DND-41 (cell line): ENCODE data around the gene DNM3.
"Not testable (repeated sequence)": the region's sequence is repeated elsewhere in the genome, so short reads cannot be mapped to it uniquely, and the experiment has no call there.

Experiments
- ATAC-seq: fragments of 200-7000 bp; cut with Tn5 transposase; 3 replicates; pipeline ENCODE4 v1.9.1; 2021; ENCODE audit warnings: low read depth; ENCODE audit not compliant: insufficient read depth
- DNase-seq: peaks from one replicate; pipeline ENCODE4 v3.0.0-alpha.2; 2020
- H2AFZ ChIP-seq: 2 replicates; pipeline ENCODE4 v1.6.0; 2012; ENCODE audit warnings: low read depth, low read length
- H3K27ac ChIP-seq: 2 replicates; pipeline ENCODE4 v1.5.1; 2012; ENCODE audit warnings: low read length, inconsistent platforms
- H3K27me3 ChIP-seq: fragments of 200-600 bp; sonication (generic); 2 replicates; pipeline ENCODE4 v1.6.0; 2012; ENCODE audit warnings: low read length, mild to moderate bottlenecking, inconsistent platforms; ENCODE audit not compliant: insufficient read depth, poor library complexity
- H3K36me3 ChIP-seq: 2 replicates; pipeline ENCODE4 v1.5.1; 2012; ENCODE audit warnings: low read length, inconsistent platforms; ENCODE audit not compliant: insufficient read depth
- H3K4me1 ChIP-seq: 2 replicates; pipeline ENCODE4 v1.5.1; 2012; ENCODE audit warnings: mild to moderate bottlenecking, low read length; ENCODE audit not compliant: insufficient read depth
- H3K4me2 ChIP-seq: 2 replicates; pipeline ENCODE4 v1.6.0; 2012; ENCODE audit warnings: mild to moderate bottlenecking, moderate library complexity, low read length, inconsistent platforms; ENCODE audit not compliant: insufficient read depth
- H3K4me3 ChIP-seq, 2 experiments: fragments of 200-600 bp in 1 of 2; shearing (Covaris generic) in 1 of 2; 2 replicates each; pipeline ENCODE4 v1.5.1; 2012 to 2016; ENCODE audit warnings: inconsistent platforms in 2 of 2, low read length in 2 of 2, mild to moderate bottlenecking in 2 of 2, low read depth in 1 of 2, moderate library complexity in 1 of 2
- H3K79me2 ChIP-seq: 2 replicates; pipeline ENCODE4 v1.6.0; 2012; ENCODE audit warnings: low read length, inconsistent platforms; ENCODE audit not compliant: insufficient read depth
- H3K9ac ChIP-seq: 2 replicates; pipeline ENCODE4 v1.6.0; 2012; ENCODE audit warnings: low read depth, mild to moderate bottlenecking, inconsistent platforms, low read length, moderate library complexity
- H3K9me3 ChIP-seq: 2 replicates; pipeline ENCODE4 v1.5.1; 2012; ENCODE audit warnings: low read length, moderate library complexity, mild to moderate bottlenecking, inconsistent platforms; ENCODE audit not compliant: insufficient read depth, severe bottlenecking
- H4K20me1 ChIP-seq: 2 replicates; pipeline ENCODE4 v1.6.0; 2012; ENCODE audit warnings: low read length; ENCODE audit not compliant: insufficient read depth
- EZH2 ChIP-seq: IDR thresholded peaks from 3 replicates; pipeline ENCODE4 v1.6.1; 2012; ENCODE audit warnings: borderline replicate concordance, low read depth, mild to moderate bottlenecking, moderate library complexity, low read length, inconsistent platforms; ENCODE audit not compliant: severe bottlenecking
- TF ChIP-seq, protein P1 (sequence below): IDR thresholded peaks from 2 replicates; pipeline ENCODE4 v1.5.1; 2012; ENCODE audit warnings: borderline replicate concordance, low read length, moderate library complexity, mild to moderate bottlenecking; ENCODE audit not compliant: poor library complexity, severe bottlenecking; ENCODE audit errors: extremely low read depth

Gene DNM3

GRCh38 chr1:172431721-172432192, 590.5 kb downstream of the DNM3 start:
- no peak for DNase-seq
- no peak overlapping the region for H3K4me3 ChIP-seq
- H3K9ac ChIP-seq: no peak overlapping the region
- H4K20me1 ChIP-seq: no peaks in the 10 kb centered on the region
- TF ChIP-seq, protein P1, sequence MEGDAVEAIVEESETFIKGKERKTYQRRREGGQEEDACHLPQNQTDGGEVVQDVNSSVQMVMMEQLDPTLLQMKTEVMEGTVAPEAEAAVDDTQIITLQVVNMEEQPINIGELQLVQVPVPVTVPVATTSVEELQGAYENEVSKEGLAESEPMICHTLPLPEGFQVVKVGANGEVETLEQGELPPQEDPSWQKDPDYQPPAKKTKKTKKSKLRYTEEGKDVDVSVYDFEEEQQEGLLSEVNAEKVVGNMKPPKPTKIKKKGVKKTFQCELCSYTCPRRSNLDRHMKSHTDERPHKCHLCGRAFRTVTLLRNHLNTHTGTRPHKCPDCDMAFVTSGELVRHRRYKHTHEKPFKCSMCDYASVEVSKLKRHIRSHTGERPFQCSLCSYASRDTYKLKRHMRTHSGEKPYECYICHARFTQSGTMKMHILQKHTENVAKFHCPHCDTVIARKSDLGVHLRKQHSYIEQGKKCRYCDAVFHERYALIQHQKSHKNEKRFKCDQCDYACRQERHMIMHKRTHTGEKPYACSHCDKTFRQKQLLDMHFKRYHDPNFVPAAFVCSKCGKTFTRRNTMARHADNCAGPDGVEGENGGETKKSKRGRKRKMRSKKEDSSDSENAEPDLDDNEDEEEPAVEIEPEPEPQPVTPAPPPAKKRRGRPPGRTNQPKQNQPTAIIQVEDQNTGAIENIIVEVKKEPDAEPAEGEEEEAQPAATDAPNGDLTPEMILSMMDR: no peak
- TF ChIP-seq EZH2: no peak
- no peak overlapping the region for H3K27ac ChIP-seq
- peaks cover 18% of the 10 kb centered on the region for H3K4me1 ChIP-seq
- no peak overlapping the region for H2AFZ ChIP-seq
- no peaks in the 10 kb centered on the region for H3K36me3 ChIP-seq
- no peak overlapping the region for H3K4me2 ChIP-seq
- no peaks in the 10 kb centered on the region; the same call in 1 of the 2 replicates for H3K79me2 ChIP-seq
- no peaks in the 10 kb centered on the region for H3K9me3 ChIP-seq
- H3K27me3 ChIP-seq: no peaks in the 10 kb centered on the region
- no peak for ATAC-seq

DNA sequence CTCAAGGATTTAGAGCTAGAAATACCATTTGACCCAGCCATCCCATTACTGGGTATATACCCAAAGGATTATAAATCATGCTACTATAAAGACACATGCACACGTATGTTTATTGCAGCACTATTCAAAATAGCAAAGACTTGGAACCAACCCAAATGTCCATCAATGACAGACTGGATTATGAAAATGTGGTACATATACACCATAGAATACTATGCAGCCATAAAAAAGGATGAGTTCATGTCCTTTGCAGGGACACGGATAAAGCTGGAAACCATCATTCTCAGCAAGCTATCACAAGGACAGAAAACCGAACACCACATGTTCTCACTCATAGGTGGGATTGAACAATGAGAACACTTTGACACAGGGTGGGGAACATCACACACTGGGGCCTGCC, 595.9 kb downstream of the DNM3 start:
- ATAC-seq, H4K20me1 ChIP-seq, DNase-seq, H3K4me2 ChIP-seq, H3K27me3 ChIP-seq, H2AFZ ChIP-seq, H3K4me3 ChIP-seq, H3K9ac ChIP-seq, H3K9me3 ChIP-seq, H3K27ac ChIP-seq: not testable (repeated sequence)
- H3K79me2 ChIP-seq: peaks cover 14% of the 10 kb centered on the region
- H3K4me1 ChIP-seq: peaks cover 11% of the 10 kb centered on the region
- H3K36me3 ChIP-seq: peaks cover 14% of the 10 kb centered on the region

DNA sequence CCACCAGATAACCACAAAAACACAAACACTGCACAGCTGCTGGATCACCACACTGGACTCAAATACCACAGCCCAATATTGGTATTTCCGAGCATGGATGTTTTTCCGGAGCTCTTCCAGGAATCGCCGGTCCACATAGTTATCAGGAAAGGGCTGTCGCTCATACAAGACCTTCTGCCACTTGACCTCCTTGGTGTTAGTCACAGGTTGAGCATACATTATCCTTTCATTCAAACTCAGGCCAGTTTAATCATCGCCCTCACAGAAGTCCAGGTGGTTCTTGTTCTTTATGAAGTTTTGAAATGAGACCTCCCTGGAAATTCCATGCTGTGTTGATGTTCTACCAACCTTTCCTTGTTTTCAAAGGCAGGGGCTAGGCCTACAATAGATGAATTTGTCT, 601.1 kb downstream of the DNM3 start:
- Histone ChIP-seq H2AFZ (no peak overlapping the region), H4K20me1 (peaks cover 4% of the 10 kb centered on the region; the same call in 1 of the 2 replicates), H3K4me3 (peak overlapping the region in 1 of 2 experiments; percentile 64; a peak in 1 of 4 replicates), H3K79me2 (peaks cover 38% of the 10 kb centered on the region), H3K4me2 (peak overlapping the region; percentile 83), H3K9ac (no peak overlapping the region), H3K27ac (no peak overlapping the region), H3K4me1 (peaks cover 35% of the 10 kb centered on the region), H3K9me3 (no peaks in the 10 kb centered on the region), H3K36me3 (peaks cover 19% of the 10 kb centered on the region), H3K27me3 (no peaks in the 10 kb centered on the region)
- no peak for ATAC-seq
- DNase-seq: no peak
- no peak for TF ChIP-seq EZH2

DNA sequence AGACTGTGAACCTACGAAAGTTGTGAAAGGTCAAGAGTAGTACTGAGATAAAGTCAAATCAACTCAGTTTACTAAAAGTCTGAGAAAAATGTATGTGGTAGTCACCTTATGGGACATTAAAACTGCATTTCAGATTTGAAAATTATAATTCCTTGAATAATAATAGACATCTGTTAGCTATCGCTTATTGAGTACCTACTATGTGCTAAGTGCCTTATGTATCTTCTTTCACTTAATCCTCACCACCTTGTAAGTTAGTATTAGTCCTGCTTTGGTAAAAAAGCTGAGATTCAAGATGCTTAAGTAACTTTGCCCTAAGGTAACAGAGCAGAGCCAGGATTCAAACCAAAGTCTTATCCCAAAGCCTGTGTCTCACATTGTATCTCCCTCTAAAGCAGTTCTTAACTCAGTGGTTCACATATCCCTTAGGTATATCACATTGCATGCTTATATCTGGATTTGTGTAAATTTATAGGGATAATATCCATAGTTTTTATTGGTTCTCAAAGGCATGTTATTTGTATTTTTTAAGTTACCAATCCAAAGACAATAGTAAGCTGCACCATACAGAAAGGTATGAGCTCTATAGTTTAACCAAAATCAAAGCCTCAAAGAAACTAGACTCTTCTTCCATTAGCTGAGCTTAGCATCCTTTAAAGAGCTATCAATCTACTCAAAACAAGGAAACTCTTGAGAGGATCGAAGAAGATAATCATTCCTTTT, 601.7 kb downstream of the DNM3 start:
- Histone ChIP-seq H3K9ac (peak overlapping the region; percentile 84), H3K36me3 (peaks cover 19% of the 10 kb centered on the region), H3K4me3 (peak overlapping the region; percentile 64 to 70; a peak in 3 of 4 replicates), H3K79me2 (peaks cover 38% of the 10 kb centered on the region), H3K9me3 (no peaks in the 10 kb centered on the region), H3K27ac (peak overlapping the region; percentile 87), H3K4me1 (peaks cover 35% of the 10 kb centered on the region), H4K20me1 (peaks cover 4% of the 10 kb centered on the region; the same call in 1 of the 2 replicates), H2AFZ (peak overlapping the region; percentile 96), H3K27me3 (no peaks in the 10 kb centered on the region), H3K4me2 (peak overlapping the region; percentile 83)
- TF ChIP-seq, protein P1: no peak
- no peak for TF ChIP-seq EZH2
- ATAC-seq: no peak
- DNase-seq: no peak
